Activated T-cell treated with anti-CD3 and anti-CD28 coated beads for 1 hour (primary cell): ENCODE data around the gene TMBIM1.

Experiments used
- DNase-seq: peaks from one replicate; pipeline ENCODE4 v3.0.0-alpha.2; 2020; ENCODE audit warnings: low read depth

Gene TMBIM1, protein sequence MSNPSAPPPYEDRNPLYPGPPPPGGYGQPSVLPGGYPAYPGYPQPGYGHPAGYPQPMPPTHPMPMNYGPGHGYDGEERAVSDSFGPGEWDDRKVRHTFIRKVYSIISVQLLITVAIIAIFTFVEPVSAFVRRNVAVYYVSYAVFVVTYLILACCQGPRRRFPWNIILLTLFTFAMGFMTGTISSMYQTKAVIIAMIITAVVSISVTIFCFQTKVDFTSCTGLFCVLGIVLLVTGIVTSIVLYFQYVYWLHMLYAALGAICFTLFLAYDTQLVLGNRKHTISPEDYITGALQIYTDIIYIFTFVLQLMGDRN

DNA sequence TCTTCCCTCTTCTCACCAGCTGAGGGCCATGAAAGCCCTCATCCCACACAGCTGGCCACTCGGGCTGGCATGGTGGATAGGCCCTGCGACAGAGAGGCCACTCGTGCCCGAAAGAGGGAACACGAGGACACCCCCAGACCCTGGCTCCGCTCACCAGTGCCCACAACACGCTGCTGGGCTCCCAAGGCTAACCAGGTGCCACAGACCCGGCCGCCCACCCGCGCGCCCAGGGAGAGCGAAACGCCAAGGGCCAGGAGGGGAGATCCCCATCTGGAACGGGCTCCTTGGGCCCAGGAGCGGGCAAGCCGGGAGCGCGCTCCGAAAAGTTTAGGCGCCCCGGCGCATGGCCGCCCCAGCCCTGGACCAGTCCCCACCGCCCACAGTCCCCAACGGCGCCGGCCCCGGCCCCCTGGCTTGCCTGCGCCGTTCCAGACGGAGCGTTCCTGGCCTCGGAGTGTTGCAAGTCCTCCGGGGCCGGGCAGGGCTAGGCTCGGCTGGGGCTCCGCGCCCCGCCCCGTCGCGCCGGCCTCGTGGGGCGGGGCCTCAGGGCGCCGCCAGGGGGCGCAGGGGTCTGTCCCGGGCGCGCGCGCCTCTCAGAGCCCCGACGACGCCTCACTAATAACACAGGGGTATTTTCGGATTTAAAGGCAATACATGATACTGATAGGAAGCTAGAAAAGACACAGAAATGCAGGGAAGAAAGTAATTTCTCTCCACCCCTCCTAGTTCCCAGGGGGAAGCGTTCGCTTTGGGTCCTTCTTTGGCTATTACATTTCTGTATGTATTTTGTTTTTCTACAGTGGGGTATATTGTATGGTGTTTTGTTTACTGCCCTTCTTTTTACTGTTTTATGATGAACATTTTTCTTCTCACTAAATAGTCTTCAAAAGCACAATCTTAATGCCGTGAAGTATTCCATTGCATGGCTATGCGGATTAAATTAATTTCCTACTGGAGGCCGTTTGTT lies at the start of gene TMBIM1:
TMBIM1 (minus strand) TSS at position 456 of the 967 bp plus-strand sequence. CDS start 10,362 bp downstream, outside the sequence.
- DNase-seq: peak; percentile 74

DNA sequence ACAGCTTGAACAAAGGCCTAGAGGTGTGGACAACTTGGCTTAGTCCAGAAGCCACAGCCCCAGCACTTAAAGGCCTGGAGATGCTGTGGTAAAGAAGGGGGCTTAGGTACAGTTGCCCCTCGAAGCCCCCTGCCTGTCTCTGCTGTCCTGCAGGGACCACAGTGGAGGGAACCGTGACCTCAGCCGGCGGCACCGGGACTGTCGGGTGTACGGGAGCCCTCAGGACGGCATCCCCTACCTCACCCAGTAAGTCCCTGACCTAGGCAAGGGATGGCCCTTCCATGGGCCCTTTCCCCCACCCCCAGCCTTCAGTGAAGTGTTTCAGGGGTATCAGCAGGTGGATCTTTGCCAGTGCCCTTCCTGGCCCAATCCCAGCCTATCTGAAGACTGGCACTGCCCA lies 49.1 kb upstream of the TMBIM1 start:
- DNase-seq: no peak

DNA sequence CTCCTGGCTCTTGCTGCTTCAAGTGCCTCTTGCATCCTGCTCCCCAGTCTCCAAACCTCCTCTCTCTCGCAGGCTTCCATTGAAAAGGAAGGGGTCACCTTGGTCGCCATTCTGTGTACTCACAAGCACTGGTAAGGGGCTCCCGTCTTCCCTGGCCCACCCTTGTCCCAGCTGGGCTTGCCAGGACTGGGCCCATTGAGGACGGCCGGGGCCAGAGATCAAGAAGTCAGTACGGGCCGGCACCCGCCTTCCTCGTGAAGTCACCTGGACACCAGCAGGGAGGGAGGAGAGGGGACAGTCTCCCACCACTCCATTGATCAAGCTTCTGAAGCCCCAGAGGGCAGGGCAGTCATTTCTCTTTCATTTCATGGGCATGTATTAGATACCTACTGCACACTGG lies 48.4 kb upstream of the TMBIM1 start:
- DNase-seq: no peak

DNA sequence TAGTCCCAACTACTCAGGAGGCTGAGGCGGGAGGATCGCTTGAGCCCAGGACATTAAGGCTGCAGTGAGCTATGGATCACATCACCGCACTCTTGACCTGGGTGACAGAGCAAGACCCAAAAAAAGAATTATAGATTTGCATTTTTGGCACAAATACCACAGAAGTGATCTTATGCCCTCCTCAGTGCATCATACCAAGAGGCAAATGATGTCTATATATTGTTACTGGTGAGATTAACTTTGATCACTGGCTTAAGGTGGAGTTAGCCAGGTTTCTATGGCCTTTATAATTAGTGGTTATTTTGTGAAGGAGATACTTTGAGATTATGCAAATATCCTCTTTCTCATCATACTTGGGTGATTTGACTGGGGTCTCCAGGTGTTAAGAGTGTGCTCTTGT lies 42.2 kb upstream of the TMBIM1 start:
- no peak for DNase-seq

DNA sequence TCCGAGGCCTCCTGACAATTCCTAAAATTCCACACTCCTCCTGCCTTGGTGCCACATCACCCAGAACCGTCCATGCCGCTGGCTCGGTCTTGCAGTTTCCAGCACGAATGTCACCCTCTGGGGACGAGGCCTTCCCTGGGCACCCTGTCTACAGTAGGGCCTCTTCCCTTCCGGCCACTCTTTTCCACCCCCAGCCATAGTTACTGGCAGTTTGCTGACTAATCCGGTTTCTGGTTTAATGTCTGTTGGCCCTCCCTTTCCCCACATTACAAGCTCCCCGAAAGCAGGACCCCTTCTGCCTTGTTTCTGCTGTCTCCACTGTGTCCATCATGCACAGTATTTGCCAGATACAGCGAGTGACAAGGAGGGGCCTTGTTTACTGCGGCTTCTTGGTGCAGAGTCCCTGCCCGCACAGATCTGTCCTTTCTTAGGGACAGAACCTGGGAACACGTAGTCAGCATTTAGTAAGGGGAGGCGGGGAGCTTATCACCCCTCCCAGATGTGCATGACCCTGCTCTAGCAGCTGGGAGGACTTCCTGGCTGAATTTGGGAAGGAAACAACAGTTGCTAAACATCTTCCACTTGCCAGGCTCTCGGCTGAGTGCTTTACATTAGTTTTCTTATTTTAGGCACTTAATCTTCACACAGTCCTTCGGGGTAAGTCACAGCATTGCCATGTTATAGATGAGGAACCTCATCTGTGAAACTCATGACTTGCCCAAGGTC lies 40.8 kb upstream of the TMBIM1 start:
- no peak for DNase-seq

DNA sequence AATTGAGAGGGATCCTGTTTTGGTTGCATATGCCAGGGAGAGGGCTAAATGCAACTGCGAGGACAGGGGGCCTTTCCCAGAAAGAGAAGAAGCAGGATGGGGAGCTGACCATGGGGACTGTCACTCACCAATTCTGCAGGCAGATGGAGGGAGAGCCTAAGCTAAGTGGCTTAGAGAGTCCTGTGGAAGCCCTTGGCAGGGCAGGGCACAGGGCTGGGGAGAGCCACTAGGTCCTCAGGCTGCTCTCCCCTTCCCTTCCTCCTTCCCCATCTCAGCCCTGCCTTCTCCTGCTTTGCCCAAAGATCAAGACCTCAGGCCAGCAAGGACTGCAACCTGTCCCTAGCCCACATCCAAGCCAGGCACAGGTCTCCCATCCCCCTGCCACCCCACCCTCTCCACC lies 40.0 kb upstream of the TMBIM1 start:
- DNase-seq: no peak

DNA sequence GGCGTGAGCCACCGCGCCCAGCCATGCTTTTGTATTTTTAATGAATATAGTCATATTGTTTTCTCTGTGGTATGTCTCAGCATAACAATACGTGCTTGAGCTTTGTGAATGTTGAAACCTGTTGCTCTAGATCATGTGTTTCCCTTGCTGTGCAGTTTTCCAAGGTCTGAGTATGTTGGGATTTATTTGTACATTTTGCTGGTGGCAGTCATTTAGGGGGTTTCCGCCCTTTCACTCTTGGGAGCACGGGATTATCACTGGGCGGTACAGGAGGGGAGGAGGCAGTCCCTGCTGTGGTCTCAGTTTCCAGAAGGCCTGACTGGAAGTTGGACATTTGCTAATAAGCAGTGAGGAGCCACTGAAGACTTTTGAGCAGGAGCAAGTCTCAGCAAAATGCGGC lies 39.4 kb upstream of the TMBIM1 start:
- no peak for DNase-seq

DNA sequence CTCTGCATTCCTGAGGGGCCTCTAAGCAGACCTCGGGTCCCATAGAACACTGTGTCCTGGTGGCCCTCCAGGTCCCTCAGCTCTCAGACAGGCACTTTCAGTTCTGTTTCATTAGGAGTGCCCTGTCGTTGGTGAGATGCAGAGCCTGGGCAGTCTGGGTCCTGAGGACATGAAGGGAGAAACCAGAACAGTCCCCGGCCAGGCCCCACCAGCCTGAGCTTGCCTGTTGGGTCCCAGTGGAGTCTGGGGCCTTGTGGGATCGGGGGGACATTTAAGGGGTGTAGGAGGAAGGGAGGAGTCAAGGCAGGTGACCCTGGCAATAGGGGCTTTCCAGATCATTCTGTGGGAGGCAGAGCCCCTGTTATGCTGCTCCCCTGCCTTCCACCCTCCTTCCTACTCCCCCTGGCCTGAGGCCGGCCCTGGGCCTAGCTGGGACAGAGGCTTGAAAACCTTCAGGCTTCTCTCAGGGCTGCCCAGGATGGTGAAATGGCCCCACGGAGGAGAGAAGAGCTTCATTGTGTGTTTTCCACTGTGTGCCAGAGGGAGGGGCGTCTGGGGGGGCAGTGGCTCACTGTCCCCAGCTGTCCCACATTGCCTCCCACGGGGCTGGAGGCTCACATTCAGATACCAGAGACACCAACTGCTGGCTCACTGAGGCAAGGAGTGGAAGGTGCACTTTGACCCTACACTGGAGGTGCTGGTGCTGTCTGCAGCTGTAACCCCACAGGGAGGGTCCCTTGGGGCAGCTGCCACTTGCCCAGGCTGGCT lies 37.7 kb upstream of the TMBIM1 start:
- DNase-seq: no peak

DNA sequence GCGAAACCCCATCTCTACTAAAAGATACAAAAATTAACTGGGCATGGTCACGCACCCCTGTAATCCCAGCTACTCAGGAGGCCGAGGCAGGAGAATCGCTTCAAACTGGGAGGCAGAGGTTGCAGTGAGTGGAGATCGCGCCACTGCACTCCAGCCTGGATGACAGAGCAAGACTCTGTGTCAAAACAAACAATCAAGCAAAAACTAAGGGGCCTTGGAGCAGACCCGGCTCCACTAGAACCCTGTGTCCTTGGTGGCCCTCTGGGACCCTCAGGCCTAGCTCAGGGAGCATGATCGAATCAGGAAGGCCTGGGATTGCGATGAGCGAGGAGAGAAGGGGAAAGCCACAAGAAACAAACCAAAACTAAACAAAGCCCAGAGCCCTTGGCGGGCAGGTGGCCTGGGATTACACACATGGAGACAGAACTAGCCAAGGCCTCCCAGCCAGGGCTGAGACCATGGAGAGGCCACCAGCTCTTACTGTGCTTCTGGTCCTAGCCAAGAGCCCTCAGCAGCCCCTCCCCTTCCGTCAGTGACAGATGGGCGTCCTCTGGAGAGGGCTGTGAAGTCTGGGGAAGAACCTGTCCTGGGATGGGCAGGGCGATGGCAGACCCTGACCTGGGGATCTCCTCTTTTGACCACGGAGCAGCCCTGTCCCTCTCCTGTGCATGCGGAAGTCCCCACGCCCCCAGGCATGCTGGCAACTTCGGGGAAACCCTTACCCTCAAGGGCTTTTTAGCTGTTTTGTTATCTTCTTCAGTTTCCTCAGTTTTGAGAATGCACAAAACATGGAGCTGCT lies 36.9 kb upstream of the TMBIM1 start:
- DNase-seq: no peak

DNA sequence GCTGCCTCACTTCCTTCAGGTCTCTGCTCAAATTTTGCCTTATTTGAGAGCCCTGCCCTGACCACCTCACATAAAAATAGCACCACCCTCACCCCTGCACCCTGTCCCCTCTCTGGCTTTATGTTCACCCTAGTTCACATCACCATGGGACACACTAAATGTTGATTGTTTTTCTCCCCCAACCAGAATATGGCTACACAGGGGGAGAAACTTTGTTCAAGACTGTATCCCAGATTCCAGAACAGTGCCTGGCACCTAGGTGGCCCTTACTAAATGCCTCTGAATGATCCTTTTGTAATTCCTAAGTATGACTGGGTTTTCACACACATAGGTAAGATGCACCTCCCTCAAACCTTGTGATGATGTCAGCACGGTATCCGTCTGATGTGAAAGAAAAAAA lies 36.0 kb upstream of the TMBIM1 start:
- no peak for DNase-seq

DNA sequence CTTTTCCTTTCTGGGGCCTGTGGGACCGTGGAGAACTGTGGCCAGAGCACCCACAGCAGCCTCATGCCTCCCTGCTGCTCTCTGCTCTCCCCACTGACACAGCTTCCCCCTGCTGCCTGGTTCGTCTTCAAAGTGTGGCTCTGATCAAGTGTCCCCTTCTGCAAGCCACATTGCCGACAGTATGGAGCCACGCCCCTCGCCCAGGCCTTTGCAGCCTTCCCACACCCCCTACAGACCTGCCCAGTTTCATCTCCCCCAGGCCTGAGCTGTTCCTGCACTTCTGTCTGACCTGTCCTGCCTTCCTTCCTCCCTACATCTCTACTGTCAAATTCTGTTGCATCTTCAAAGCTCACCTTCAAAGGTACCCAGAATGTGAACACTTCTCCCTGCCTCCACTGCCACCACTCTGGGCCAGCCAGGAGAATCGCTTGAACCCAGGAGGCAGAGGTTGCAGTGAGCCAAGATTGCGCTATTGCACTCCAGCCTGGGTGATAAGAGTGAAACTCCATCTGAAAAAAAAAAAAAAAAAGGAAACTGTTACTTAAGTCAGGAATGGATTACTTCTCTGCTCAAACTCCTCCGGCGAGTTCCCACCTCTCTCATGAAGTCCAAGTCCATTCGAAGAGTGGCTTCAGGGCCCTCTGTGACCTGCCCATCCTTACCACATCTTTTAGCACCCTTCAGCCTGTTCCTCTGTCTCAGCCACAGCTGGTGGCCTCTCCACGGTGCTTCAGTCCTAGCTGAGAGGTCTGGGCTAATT lies 35.3 kb upstream of the TMBIM1 start:
- no peak for DNase-seq

DNA sequence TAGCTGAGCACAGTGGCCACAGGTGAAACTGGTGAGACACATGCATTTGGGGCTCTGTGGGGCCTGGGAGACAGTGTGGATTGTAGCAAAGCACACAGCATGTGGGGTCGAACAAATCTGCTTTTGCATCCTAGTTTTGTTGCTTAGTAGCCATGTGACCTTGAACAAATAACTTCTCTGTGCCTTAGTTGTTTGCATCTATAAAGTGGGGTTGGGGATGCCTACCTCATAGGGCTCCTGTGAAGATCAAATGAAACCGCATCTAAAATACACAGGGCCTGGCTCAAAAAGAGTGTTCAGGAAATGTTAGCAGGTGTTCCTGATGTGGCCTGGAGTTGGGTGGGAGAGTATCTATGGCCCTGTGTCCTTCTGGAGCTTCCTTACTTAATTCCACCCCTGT lies 34.0 kb upstream of the TMBIM1 start:
- no peak for DNase-seq

DNA sequence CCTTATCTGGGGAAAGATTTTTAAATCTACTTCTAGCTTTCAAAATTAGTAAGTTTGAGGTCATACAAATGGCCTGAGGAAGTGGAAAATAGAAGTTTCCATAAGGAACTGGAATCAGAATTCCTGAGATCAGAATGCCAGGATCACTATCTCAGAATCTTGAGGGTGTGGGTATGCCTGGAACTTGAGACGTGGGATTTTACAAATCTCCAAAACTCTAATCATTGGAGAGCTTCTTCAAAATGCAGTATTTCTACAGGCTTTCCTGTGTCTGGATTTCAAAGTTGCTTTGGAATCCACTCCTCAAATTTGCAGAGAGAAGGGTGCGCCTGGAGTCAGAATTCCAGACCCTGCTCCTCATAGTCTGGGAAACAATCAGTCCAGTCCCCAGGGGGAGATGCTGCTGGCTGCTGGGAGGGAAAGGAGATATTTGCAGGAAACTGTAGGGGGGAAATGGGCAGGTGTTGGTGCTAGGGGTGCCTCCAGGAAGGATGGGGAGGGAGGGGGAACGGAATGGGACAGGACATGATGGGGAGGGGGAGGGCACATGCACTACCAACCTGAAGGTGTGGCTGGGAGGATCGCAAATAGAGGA lies 33.4 kb upstream of the TMBIM1 start:
- DNase-seq: no peak

DNA sequence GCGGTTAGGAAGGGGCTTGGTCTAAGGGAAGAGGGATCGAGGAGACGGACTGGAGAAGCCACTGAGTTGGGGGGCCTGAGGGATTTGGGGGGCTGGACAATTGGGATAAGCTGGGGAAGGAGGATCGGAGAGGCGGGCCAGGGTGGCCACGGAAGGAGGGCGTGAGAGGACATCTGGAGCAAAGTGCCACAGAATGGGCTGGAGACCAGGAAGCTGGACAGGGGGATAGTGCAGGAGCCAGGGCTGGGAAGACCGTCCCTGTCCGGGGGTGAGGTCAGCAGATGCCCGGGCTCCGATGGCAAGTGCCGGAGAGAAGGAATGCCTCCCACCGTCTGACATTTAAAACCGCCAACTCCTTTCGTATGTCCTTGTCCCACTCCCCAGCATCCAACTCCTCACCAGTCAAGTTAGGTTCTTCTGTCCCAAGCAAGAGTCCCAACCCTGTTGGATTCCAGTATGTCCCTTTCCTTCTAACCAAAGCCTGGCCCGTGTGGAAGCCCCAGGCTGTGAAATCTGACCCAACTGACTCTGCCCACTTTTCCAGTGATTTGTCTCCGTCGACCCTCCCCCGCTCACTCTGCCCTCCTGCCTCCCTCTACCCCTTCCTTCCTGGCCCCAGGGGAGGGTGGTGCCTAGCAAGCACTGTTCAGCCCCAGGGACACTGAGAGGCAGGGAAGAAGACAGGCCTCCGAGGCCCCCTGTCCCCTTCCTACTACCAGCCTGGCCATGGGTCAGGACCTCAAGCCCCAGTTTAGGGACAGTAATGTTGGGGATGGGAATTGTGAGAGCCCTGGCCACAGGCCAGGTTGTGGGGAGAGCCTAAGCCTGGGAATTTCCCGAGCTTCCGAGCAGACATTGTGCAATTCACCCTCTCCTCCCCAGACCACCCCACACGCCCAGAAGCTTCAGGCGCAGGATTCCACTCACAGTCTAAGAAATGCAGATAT lies 31.5 kb upstream of the TMBIM1 start:
- no peak for DNase-seq

DNA sequence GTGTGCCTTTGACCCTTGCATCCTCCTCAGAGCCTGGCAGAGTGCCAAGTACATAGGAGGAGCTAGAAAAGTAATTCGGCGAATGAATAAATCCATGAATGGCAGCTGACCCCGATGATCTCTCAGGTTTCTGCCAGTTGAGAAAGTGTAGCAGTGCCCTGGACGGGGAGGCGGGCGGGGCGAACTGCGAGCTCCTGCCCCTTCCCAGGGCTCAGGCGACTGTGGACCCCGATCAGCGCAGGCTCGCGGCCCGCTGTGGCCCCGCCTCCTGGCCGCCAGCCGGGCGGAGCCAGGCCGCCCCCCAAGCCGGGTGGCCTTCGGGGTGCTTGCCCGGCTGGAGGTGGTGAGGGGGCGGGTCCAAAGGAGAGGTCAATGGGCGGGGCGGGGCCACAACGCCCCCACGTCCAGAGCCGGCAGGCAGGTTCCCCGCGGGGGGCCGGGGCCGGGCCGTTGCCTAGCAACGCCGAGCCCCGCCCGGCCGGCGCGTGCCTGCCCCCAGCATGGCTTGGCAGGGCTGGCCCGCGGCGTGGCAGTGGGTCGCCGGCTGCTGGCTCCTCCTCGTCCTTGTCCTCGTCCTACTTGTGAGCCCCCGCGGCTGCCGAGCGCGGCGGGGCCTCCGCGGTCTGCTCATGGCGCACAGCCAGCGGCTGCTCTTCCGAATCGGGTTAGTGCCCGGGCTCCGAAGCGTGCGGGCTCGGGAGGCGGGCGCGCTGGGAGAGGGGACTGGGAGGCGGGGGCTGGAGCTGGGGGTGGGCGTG lies 30.6 kb upstream of the TMBIM1 start:
- DNase-seq: peak; percentile 26

DNA sequence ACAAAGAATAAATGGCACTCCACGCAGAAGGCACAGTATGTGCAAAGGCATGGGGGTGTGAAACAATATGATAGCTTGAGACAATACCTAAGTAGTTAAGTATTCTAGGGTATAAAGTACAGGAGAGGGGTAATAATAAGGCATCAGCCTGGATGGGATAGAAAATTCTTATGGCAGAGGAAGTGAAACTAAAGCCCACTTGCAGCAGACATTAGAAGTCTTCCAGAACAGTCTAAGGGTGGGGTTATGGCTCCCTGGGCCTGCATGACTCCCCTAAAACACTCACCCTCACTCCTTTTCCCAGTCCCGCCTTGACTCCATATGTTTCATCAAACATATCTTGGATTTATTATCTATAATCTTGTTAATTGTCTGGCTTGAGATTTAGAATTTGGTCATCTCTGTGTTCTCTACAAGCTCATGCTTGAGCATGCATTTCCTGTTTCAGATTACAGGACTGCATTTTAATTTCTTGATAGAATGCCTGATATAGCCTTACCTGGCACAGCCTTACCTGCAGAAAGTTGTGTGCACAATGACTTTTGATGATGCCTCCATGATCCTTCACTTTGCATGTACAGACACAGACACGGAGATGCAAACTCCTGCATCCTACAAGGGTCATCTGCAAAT lies 28.5 kb upstream of the TMBIM1 start:
- no peak for DNase-seq

DNA sequence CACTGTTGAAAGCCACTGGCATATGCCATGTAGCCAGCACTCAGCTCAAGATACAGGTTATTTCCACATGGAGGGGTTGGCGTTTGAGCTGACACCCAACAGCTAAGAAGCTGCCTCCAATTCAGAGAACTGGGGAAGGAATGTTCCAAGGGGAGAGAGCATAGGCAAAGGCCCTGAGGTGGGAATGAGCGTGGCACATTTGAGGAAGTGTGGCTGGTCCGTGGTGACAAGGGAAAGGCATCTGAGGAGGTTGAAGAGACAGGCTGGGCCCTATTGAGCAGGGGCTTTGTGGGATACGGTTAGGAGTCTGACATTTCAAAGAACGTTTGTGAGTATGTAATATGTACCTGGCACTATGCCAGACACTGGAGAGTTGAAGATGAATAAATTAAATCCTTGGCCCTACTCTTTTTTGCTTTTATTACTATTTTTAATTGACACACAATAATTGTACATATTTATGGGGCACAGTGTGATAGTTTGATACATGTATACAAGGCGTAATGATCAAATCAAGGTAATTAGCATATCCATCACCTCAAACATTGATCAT lies 27.6 kb upstream of the TMBIM1 start:
- no peak for DNase-seq
